Sciatic nerve (tissue), 2 donors: Measurements from ENCODE around the gene LETMD1. TPM values are rescaled to one million over a fixed set of nuclear protein-coding genes. Genes with fewer than 3 reads are reported as not detected.

ENCODE experiments used
- ATAC-seq: fragments of 200-7000 bp; cut with Tn5 transposase; one replicate; pipeline ENCODE4 v1.9.1; 2020; ENCODE audit warnings: mild to moderate bottlenecking, moderate library complexity
- DNase-seq: peaks from one replicate; pipeline ENCODE4 v3.0.0-alpha.2; 2020; ENCODE audit warnings: low spot score
- intact Hi-C: fragments of 100-400 bp; cut with DNase I; formaldehyde crosslinking; loops from one replicate; pipeline ENCODE4 v1.14.2; 2022
- total RNA-seq: library from RNA; stranded (reverse); fragmentation: NEBNext Ultra II Directional; extraction: Animal tissue kit (Norgen Biotek cat#: 25700); gene quantifications from one replicate; pipeline ENCODE4 v1.2.1, GENCODE V29; 2021
- donor health status: DM: no; HTN: no; CAD: no.
- donor health status: DM: no; HTN: no; CAD: no.

LETMD1 gene
- total RNA-seq, 1 donor from 2014 or later: 58.5 TPM

DNA sequence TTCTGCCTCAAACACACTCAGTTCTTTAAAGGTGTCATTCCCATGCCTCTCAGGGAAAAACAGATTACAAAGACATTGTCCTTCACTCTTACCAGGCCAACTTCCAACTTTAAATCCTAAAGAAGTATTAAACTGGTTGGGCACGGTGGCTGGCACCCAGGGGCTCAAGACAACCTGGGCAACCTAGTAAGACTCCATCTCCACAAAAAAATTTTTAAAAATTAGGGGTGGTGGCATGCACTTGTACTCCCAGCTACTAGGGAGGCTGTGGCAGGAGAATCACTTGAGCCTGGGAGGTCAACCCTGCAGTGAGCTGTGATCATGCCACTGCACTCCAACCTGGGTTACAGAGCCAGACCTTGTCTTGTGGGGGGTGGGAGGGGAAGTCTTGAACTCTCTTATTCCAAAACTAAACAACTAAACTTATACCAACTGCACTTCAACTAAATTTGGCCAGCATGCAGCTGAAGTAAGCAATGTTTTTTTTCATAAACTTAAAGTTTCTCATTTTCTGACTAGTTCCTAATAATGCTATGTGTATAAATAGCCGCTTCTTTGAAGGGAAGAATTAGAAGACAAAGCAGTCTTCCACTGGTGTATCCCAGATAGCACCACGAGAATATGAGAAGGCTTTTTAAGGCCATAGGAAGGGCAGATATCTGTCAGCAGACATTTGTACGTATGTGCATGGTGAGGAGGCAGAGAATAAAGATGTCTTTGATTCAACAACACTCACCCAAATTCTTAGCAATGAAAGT, 24.3 kb upstream of the LETMD1 start:
- DNase-seq (no peak), ATAC-seq (no peak)
- intact Hi-C loops: no loop called here

DNA sequence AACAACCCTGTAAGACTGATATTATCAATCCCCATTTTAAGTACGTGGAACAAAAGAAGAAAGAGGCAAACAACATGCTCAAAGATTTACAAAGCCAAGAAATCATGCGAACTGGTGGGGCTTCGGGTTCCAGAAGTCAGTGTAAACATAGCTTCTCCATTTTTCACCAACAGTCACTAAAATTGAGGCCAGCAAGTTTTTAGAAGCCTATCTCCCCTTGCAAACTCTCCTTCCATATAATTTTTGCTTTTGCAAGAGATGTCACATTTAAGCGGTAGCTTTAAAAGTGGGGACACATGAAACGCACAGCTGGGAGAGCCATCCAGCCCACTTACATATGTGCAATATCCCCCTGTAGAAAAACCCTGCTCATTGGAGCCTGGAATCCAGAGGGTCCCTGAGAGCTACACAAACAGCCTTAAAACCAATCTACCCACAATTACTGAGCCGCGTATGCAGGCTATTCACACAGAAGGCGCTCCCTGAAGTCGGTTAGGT, 22.7 kb upstream of the LETMD1 start:
- DNase-seq: no peak
- intact Hi-C loops: no loop called here
- ATAC-seq: no peak

DNA sequence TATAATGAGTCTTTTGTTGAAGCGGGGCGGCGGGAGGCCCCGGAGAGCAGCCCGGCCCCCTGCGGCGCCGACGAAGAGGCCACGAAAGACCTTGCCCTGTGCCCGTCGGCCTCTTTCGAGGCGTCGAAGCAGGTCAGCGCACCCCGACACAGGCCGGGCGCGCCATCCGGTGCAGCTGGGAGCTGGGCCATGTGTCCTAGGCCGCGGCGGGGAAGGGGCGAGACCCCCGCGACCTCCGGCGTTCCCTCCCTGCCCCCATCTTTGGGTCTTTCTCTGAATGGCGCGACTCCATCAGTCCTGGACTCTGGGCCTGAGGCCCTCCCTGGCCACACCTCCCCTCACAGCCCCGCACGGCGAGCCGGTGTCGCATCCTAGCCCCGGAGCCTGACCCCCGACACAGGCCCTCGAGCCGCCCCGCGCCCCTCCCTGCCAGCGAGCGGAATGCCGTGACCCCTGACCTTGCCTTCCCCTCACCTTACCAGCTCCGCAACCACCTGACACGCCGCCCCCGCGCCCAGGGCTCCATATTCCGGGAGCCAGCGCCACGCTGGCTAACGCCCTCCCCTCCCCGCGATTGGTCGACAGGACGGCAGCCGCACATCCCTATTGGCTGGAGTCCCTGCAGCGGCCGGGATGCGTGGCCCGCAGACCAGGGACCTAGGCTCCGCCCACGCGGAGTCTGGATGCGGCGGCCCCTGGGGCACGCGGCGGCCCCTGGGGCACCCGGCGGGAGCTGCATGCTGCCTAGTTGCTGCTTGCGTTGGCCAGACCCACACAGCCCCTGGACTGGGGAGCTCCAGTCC, 22.1 kb upstream of the LETMD1 start, which contains the start of gene SLC11A2:
Gene SLC11A2, minus strand, starts transcription at position 549 of the 803 bp plus-strand sequence. CDS start 15,656 bp downstream, outside the sequence.
- intact Hi-C loops: no loop called here
- DNase-seq: peak; percentile 97
- ATAC-seq: peak; percentile 98

DNA sequence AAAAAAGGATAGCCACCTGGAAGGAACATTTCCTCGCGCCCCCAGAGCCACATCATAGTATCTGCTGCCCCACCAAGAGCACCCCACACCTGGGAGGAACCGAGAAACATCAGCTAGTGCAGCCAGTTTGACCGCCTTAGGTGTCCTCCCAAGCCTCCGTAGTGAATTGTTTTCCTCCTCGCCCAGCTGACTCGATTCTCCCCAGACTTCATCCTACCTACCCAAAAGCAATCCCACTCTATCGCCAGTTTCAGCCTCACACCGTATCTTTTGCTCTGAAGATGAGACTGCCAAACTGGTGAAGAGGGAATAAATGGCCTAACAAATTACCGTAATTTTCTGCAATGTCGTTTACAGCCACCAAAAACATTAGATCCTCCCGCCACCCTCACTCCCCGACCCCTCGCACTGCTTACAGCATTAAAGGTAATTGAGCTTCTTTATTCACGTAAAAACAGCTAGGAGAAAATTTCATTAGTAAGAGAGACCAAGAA, 20.7 kb upstream of the LETMD1 start:
- DNase-seq (no peak), ATAC-seq (no peak)
- intact Hi-C loops: no loop called here

DNA sequence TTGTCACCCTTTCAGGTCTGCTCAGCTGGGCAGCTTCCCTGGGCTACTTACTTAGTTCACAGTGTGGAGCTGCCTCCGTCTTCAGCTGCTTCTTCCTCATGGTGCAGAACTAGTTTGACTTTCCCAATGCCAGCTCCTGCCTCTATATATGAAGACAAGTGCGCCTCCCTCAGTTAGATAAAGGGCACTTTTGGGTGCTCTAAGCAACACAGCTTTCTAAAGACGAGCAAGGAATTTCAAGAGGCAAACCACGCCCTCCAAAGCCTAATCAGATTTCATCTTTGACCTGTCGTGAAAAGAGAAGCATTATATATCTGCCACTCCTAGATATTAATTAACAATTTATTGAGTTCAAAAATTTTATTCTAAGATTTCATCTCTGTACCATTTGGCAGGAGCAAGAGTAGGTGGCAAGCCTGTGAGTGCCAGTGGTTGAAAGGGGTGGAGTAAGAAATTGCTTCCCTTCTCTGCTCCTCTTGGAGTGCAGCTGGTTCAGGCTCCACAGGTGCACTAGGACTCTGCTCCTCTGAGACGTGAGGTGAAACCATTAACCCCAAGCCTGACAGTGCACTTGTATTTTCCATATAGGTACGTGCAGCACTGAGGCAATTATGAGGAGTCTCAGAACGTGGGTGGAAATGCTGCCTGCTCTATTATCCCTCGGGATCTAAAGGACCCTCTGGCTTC, 19.9 kb upstream of the LETMD1 start:
- ATAC-seq: no peak
- DNase-seq: no peak
- intact Hi-C loops: no loop called here

DNA sequence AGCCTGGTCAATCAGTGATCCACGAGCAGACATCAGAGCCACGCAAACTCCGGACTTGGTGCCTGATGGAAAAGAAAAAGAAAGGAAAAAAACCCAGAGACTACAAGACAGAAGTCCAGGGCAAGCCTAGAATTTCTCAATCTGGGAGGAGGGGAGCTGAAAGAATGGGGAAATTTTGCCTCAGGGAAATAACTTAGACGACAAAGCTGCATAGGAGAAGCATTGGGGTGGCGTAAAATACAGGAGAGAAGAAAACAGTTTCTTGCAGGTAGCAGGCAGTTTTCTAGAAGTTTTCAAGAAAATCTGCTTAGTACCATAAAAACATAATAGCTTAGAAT, 19.3 kb upstream of the LETMD1 start:
- ATAC-seq (no peak), DNase-seq (no peak)
- intact Hi-C loops: no loop called here

DNA sequence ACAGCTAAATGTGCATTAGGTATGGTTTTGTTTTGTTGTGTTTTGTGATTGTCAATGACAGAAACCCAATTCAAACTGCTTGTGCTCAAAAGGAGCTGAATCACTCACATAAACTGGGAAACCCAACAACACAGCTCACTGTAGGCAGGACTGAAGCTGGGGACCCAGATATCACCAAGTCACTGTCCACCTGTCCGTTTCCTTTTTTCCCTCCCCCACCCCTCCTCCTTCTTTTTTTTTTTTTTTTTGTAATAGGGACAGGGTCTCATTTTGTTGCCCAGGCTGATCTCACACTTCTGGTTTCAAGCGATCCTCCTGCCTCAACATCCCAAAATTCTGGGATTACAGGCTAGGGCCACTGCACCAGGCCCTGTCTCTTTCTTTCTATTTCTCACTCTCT, 15.1 kb upstream of the LETMD1 start:
- intact Hi-C loops: no loop called here
- ATAC-seq (no peak), DNase-seq (no peak)

DNA sequence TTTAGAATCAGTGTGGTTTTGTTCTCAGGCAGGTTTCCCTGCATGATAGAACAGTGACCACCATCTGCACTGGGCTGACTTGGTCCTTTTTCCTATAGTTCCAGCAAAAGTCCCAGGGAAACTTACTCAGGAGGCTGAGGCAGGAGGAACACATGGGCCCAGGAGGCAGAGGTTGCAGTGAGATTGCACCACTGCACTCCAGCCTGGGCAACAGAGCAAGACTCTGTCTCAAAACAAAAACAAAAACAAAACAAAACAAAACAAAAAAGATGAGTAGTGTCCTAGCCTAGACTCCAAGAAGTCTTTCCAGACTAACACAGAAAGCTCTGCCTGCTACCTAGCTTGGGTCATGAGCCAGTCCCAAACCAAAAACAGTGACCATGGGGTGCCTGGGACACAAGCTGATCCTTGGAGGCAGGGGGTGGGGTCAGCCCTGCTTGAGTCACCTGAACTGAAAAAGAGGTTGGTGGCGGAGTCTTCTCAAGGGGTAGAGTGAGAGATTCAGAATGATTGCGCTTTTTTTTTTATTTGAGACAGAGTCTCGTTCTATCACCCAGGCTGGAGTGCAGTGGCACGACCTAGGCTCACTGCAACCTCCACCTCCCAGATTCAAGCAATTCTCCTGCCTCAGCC, 14.6 kb upstream of the LETMD1 start:
- intact Hi-C loops: no loop called here
- DNase-seq (no peak), ATAC-seq (no peak)

DNA sequence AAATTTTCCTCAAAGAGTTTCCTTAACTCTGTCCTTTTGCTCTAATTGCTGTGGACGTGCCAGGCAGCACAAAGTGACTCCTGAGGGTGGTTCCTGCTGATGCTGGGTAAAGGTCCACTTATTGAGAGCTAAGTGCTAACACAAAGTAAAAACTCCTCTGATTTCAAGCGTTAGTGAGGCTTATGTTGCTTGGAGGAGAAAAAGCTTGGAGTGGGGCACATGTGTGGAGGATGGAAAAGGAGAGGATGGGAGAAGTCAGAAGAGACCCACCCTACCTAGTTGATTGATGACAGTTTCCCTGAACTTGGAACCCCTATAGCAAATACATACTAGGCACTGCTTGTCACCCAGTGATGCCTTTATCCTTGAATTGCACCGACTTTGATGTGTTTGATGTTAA, 11.8 kb upstream of the LETMD1 start:
- DNase-seq (no peak), ATAC-seq (no peak)
- intact Hi-C loops: no loop called here

DNA sequence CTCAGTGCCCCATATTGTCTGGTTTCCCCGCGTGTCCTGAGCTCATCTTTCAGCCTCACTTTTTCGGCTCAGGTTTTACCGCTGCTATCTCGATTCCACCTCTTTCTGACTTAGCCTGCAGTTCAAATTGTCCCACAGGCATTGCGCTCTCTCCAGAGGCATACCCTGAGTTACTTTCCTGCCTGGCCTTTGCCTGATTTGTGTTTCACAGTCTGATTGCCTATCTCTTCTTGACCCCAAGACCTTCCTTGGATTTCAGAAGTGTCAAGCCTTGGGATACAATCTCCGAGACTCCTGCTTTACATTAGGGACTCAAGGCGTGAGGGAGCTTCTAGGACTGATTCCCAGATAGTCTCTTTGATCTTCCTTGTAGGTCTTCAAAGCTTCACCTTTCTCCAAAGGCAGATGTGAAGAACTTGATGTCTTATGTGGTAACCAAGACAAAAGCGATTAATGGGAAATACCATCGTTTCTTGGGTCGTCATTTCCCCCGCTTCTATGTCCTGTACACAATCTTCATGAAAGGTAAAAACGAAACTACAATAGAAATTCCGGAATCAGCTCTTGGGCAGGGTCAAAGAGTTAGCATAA, 629 bp downstream of the LETMD1 start:
- ATAC-seq: no peak
- DNase-seq: no peak
- intact Hi-C loops: no loop called here

DNA sequence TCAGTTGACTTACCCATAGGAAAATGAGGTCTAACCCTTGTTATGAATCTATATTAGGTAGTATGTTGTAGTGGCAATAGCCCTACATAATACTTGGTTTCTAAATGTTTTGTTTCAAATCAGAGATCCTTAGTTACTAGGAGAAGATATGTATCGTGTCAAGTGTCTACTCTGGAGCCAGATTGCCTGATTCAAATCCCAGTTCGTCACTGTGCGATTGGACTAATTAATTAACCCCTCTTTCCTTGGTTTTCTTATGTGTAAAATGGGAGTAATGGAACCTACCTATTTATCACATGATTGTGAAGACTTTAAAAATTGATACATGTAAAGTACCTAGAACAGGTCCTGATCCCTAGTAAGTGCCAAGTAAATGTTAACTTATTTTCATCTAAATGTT, 1.4 kb downstream of the LETMD1 start:
- no peak for ATAC-seq
- intact Hi-C loops: no loop called here
- no peak for DNase-seq

DNA sequence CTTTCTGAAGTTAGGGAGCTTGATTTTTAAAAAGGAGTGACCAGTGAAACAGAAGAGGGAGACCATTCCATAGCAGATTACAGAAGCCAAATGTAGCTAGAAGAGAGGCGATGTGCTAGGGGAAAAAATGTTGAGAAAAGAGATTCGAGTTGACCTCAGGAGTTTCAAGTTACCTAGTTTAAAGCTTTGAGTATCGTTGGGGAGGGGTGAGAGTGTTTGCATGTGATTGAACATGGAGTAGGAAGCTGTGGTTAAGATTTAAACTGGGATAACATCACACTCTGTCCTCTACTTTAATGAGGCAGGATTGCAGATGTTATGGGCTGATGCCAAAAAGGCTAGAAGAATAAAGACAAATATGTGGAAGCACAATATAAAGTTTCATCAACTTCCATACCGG, 3.7 kb downstream of the LETMD1 start:
- no peak for DNase-seq
- intact Hi-C loops: no loop called here
- no peak for ATAC-seq

DNA sequence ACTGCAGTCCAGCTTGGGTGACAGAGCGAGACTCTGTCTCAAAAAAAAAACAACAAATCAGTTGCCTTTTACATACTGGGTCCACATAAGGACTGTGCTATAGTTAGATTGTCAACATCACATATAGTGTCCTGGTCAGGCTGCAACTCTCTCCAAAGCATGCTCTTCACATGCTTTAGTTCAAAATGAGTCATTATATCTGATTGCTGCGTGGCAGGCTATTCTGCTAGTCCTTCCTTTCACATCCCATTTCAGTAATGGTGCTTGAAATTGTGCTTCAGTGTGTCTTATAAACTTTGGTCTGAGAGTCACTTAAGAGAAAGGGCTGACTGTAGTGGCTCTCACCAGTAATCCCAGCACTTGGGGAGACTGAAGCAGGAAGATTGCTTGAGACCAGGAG, 6.9 kb downstream of the LETMD1 start:
- intact Hi-C loops: no loop called here
- DNase-seq (no peak), ATAC-seq (no peak)

DNA sequence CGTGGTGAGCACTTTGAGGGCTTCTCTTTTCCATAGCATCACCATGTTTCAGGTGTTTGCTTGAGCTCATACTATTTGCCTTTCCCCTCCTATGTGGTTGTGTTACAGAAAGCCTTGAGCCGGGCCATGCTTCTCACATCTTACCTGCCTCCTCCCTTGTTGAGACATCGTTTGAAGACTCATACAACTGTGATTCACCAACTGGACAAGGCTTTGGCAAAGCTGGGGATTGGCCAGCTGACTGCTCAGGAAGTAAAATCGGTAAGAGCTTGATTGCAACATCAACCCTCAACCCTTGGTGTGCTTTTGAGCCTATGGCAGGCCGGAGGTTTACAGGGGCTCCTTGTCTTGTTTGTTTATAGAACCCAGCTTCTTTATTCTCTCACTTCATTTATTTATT, 8.1 kb downstream of the LETMD1 start:
- no peak for ATAC-seq
- intact Hi-C loops: no loop called here

DNA sequence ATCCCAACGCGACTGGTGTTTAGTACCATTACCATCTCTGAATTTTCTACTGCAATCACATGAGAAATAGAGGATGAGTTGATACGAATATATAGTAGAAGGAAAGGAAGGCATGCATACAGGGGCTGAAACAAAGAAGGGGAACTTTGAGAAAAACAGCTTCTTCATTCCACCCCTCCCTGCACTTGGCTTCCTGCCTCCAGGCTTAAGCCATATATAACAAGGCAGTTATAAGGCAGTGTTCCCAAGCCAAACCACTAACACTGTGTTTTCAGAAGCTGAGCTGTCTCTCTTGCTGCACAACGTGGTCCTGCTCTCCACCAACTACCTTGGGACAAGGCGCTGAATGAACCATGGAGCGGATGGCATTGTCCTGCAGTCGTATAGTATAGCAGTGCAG, 11.0 kb downstream of the LETMD1 start:
- intact Hi-C loops: no loop called here
- DNase-seq (no peak), ATAC-seq (no peak)

More for the DNA sequence above, 8.1 kb downstream of the LETMD1 start:
- no peak for DNase-seq

DNA sequence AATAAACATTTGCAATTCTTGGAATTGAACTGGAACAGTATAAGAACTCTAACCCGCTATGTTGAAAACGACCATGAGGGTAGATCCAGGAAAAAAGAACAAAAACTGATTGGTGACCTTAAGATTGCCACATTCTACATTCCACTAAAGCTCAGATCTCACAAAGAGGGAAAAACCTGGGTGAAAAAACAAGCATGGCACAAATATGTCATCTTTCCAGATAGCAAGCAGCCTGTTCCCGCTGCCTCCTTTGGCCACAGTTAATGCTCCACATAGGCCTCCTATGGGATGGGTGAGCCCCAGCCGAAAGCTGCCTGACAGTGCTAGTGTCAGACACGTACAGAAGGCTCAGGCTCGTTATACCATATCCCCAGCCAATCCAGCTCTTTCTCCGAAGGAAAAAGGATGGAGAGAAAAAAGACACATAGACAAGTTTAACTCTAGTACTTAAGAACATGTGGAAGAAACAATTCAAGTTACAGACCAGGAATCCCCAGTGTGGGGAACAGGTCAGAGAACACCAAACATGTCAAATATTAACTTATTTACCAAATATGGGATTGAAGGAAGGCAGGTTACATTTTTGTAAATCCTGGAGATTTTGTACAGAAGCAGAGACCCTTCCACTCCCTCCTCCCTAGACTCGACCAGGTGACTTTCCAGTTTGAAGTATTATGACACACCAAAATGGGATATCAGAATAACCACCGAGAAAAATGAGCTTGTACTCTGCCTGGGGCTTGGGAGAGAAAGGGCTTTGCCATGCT, 14.7 kb downstream of the LETMD1 start:
- intact Hi-C loops: no loop called here
- no peak for DNase-seq
- no peak for ATAC-seq

DNA sequence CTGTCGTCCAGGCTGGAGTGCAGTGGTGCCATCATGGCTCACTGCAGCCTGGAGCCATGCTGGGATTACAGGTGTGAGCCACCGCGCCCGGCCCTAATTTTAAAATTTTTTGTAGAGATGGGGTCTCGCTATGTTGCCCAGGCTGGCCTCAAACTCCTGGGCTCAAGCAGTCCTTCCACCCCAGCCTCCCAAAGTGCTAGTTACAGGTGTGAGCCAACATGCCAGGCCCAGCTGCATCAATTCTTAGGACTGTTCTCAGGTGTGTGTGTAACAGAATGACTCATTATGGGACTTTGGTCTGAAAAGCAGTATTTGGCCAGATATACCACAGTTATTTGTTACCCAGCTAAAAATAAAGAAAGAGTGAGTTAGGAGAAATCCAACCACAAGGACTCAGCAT, 17.4 kb downstream of the LETMD1 start:
- ATAC-seq: no peak
- intact Hi-C loops: no loop called here

DNA sequence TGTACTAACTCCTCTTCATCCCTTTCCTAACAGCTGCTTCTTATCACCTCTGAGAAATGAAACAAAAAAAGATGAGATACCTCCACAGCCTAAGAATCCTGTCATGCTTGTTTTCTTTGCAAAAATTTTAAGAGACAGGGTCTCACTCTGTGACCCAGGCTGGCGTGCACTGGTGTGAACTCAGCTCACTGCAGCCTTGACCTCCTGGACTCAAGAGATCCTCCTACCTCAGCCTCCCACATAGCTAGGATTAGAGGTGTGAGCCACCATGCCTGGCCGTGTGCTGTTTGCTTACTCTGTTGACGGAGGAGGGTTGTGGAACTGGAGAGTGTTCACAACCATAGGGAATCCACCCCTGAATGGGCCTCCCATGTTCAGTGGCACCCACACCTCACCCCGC, 19.1 kb downstream of the LETMD1 start:
- ATAC-seq (no peak), DNase-seq (no peak)
- intact Hi-C loops: no loop called here

More for the DNA sequence above, 17.4 kb downstream of the LETMD1 start:
- DNase-seq: no peak
